Endothelial cell (in vitro differentiated cells): Measurements from ENCODE around the gene MEIOSIN. TPM values are rescaled to one million over a fixed set of nuclear protein-coding genes. Genes with fewer than 3 reads are reported as not detected.

Source experiments
- DNase-seq: peaks from one replicate; pipeline ENCODE4 v3.0.0; 2021; ENCODE audit warnings: low spot score
- H3K27ac Mint-ChIP-seq: one replicate; pipeline ENCODE4 v1.8.0; 2021; ENCODE audit warnings: mixed read lengths, inconsistent platforms; ENCODE audit not compliant: unreplicated experiment
- H3K27me3 Mint-ChIP-seq: one replicate; pipeline ENCODE4 v1.8.0; 2021; ENCODE audit warnings: mild to moderate bottlenecking, moderate library complexity, mixed read lengths, inconsistent platforms; ENCODE audit not compliant: unreplicated experiment
- H3K36me3 Mint-ChIP-seq: one replicate; pipeline ENCODE4 v1.8.0; 2021; ENCODE audit warnings: mild to moderate bottlenecking, low read depth, mixed read lengths, inconsistent platforms; ENCODE audit not compliant: unreplicated experiment
- H3K4me1 Mint-ChIP-seq: one replicate; pipeline ENCODE4 v1.8.0; 2021; ENCODE audit warnings: mild to moderate bottlenecking, mixed read lengths, inconsistent platforms; ENCODE audit not compliant: unreplicated experiment
- H3K4me3 Mint-ChIP-seq: one replicate; pipeline ENCODE4 v1.8.0; 2021; ENCODE audit warnings: mild to moderate bottlenecking, mixed read lengths, inconsistent platforms; ENCODE audit not compliant: unreplicated experiment
- H3K9me3 Mint-ChIP-seq: one replicate; pipeline ENCODE4 v1.8.0; 2021; ENCODE audit warnings: mixed read lengths, inconsistent platforms; ENCODE audit not compliant: unreplicated experiment
- CTCF ChIP-seq: fragments of 200-600 bp; sonication (generic); IDR thresholded peaks from one replicate; pipeline ENCODE4 v1.5.0; 2021; ENCODE audit warnings: antibody characterized with exemption; ENCODE audit not compliant: unreplicated experiment
- total RNA-seq: library from RNA; stranded (reverse); fragmentation: NEBNext Ultra II Directional; extraction: Animal tissue kit (Norgen Biotek cat#: 25700); gene quantifications from one replicate; pipeline ENCODE4 v1.2.1, GENCODE V29; 2021; ENCODE audit not compliant: unreplicated experiment

Gene MEIOSIN
- total RNA-seq, 1 donor from 2014 or later: not detected

GRCh38 chr19:45769821-45770191, 36.6 kb downstream of the MEIOSIN start:
- Mint-ChIP-seq H3K9me3 (no peaks in the 10 kb centered on the region), H3K4me1 (peaks cover 12% of the 10 kb centered on the region), H3K27ac (peak overlapping the region; percentile 82), H3K36me3 (peaks cover 18% of the 10 kb centered on the region), H3K27me3 (peaks cover 29% of the 10 kb centered on the region), H3K4me3 (peak overlapping the region; percentile 92)
- TF ChIP-seq CTCF: no peak
- no peak for DNase-seq

GRCh38 chr19:45770192-45771101, 37.2 kb downstream of the MEIOSIN start:
- Mint-ChIP-seq H3K36me3 (peaks cover 21% of the 10 kb centered on the region), H3K4me1 (peaks cover 9% of the 10 kb centered on the region), H3K27me3 (peaks cover 29% of the 10 kb centered on the region), H3K4me3 (peak overlapping the region; percentile 92), H3K9me3 (no peaks in the 10 kb centered on the region), H3K27ac (peak overlapping the region; percentile 54)
- TF ChIP-seq CTCF: peak; percentile 99
- DNase-seq: peak; percentile 96

GRCh38 chr19:45771311-45771933, 38.2 kb downstream of the MEIOSIN start:
- H3K27ac Mint-ChIP-seq: peak overlapping the region; percentile 54

GRCh38 chr19:45772130-45772840, 39.0 kb downstream of the MEIOSIN start:
- Mint-ChIP-seq H3K4me1 (peaks cover 9% of the 10 kb centered on the region), H3K27ac (peak overlapping the region; percentile 13), H3K27me3 (peaks cover 26% of the 10 kb centered on the region), H3K9me3 (no peaks in the 10 kb centered on the region), H3K4me3 (peak overlapping the region; percentile 75), H3K36me3 (peaks cover 24% of the 10 kb centered on the region)
- DNase-seq: no peak
- TF ChIP-seq CTCF: no peak

More at GRCh38 chr19:45771311-45771933, 38.2 kb downstream of the MEIOSIN start:
- Mint-ChIP-seq H3K4me1 (peaks cover 9% of the 10 kb centered on the region), H3K4me3 (peak overlapping the region; percentile 86), H3K9me3 (no peaks in the 10 kb centered on the region), H3K36me3 (peaks cover 21% of the 10 kb centered on the region), H3K27me3 (peaks cover 25% of the 10 kb centered on the region)
- DNase-seq: no peak
- no peak for TF ChIP-seq CTCF
